Measurements from ENCODE around the gene RNPEP. TPM values are rescaled to one million over a fixed set of nuclear protein-coding genes. Genes with fewer than 3 reads are reported as not detected.

Gene RNPEP
- 82.5 to 93.7 TPM (median 89.1 TPM) in 5 replicates for total RNA-seq (2022; extraction: Qiagen RNA extraction; ENCODE audit: low read depth)

GRCh38 chr1:201982623-201983379 lies at the start of gene RNPEP:
RNPEP (plus strand) TSS chr1:201982648; CDS start chr1:201982667, 19 bp downstream.

DNA sequence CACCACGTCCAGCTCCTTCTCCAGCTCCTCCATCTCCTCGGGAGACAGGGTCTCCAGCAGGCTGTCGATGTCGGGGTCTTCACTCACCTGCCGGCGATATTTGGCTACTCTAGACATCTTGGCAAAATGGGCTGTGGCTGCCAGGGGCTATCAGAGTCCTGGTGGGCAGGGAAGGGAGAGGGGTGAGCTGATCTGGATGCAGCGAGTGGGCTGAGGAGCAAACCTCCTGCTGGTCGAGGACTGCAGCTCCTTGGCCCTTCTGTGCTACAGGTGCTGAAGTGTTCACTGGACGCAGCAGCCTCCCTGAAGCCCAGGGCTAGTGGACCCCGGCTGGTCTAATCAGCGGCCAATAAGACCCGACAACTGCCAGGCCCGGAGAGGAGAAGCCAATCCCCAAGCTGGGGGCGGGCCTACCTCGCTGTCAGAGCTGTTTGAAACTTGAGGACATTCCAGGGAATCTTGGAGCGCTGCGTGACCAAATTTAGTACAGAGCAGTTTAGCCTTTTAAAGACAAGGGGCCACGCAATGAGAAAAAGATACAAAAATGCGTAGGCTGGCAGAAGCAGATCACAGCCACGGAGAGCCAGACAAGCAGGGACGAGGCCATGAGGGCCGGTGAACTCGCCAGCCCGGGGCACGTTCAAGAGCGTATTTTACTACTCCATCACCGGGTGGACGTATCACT lies 36.1 kb upstream of the RNPEP start, which contains the start of gene LMOD1:
Gene LMOD1, minus strand, starts transcription at position 325 of the 685 bp plus-strand sequence. Its CDS starts 208 bp downstream, at position 117.

DNA sequence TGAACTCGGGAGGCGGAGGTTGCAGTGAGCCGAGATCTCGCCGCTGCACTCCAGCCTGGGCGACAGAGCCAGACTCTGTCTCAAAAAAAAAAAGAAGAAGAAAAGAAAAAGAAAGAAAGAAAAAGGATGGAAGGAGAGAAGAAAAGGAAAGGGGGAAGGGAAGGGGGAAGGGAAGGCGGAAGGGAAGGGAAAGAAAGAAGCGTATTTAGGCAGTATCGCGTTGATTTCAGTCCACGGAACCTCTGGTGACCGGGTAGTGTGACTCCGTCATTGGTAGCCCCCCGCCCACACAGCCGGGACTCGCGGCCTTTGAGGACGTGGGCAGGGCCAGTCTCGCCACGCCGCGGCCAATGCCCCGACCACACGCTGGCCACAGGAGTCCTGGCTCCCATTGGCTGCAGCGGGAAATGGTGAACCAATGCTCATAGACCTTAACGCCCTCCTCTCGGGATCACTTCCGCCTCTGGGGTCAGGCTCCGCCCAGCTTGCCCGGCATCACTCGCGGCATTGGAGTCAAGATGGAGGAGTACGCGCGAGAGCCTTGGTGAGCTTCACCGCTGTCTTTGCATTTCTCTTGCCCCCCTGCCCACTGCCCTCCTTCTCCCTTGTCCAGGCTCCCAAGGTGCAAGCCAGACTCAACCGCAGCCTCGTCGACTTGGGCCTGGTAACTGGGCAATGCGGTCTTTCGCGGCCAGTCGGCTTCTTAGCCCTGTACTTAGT lies 27.3 kb upstream of the RNPEP start, which contains the start of gene TIMM17A:
Gene TIMM17A, plus strand, starts transcription at position 495 of the 720 bp plus-strand sequence. Its CDS starts 24 bp downstream, at position 519.

GRCh38 chr1:202010180-202011015 lies 27.9 kb downstream of the RNPEP start, which contains the start of gene ELF3:
ELF3 (plus strand) TSS chr1:202010587; CDS start chr1:202011137, 550 bp downstream.

Other genes starting within 250 kb of the RNPEP start
- 22.3 to 43.2 TPM (median 41.1 TPM) in 5 replicates for gene IPO9, start 153.5 kb upstream of the RNPEP start, total RNA-seq (2022; extraction: Qiagen RNA extraction; ENCODE audit: low read depth)
- gene SHISA4, start 93.8 kb upstream of the RNPEP start, total RNA-seq (2022; extraction: Qiagen RNA extraction; ENCODE audit: low read depth), result 9.9 to 20.3 TPM (median 17.3 TPM) in 5 replicates
- not detected in 5 replicates for gene LMOD1, start 36.1 kb upstream of the RNPEP start, total RNA-seq (2022; extraction: Qiagen RNA extraction; ENCODE audit: low read depth)
- 91.0 to 150 TPM (median 102 TPM) in 5 replicates for gene TIMM17A, start 27.1 kb upstream of the RNPEP start, total RNA-seq (2022; extraction: Qiagen RNA extraction; ENCODE audit: low read depth)
- gene ELF3, start 27.9 kb downstream of the RNPEP start, total RNA-seq (2022; extraction: Qiagen RNA extraction; ENCODE audit: low read depth), result 234 to 285 TPM (median 265 TPM) in 5 replicates
- gene GPR37L1, start 140.3 kb downstream of the RNPEP start, total RNA-seq (2022; extraction: Qiagen RNA extraction; ENCODE audit: low read depth), result 0.13 to 0.20 TPM (median 0.17 TPM) in 5 replicates
- 33.1 to 45.9 TPM (median 41.5 TPM) in 5 replicates for gene ARL8A, start 162.1 kb downstream of the RNPEP start, total RNA-seq (2022; extraction: Qiagen RNA extraction; ENCODE audit: low read depth)
- 0.03 TPM in 1 of 5 replicates, not detected in the others for gene PTPN7, start 178.0 kb downstream of the RNPEP start, total RNA-seq (2022; extraction: Qiagen RNA extraction; ENCODE audit: low read depth)
- 0.40 to 0.78 TPM (median 0.47 TPM) in 5 replicates for gene LGR6, start 211.2 kb downstream of the RNPEP start, total RNA-seq (2022; extraction: Qiagen RNA extraction; ENCODE audit: low read depth)